ENCODE measurements around the gene MCC. TPM values are rescaled to one million over a fixed set of nuclear protein-coding genes. Genes with fewer than 3 reads are reported as not detected.

The MCC gene
- total RNA-seq, 4 donors from 2014 or later, result 57.7 to 91.5 (median 76.0) TPM

- TF ChIP-seq POLR2A (IDR thresholded peaks at IDR 0.05) (no peak), CTCF (IDR thresholded peaks at IDR 0.05) (no peak)
- H3K4me3 ChIP-seq (ENCODE audit: low read depth, poor library complexity, severe bottlenecking), result no peak overlapping the region
- no peak for DNase-seq (ENCODE audit: low spot score in 2 of 2)
- 80 to 84% methylated on average over 4 of the region's 4 CpGs for WGBS, 2 donors
- intact Hi-C loops (cut with DNase I; ENCODE audit: low total_unique reads), result no loop called here
Observed at GRCh38 chr5:113166261-113166660, 322.0 kb downstream of the MCC start.

GRCh38 chr5:113164021-113164420, 324.2 kb downstream of the MCC start:
- H3K4me3 ChIP-seq (ENCODE audit: low read depth, poor library complexity, severe bottlenecking), result no peak overlapping the region
- no peak for TF ChIP-seq POLR2A (IDR thresholded peaks at IDR 0.05)
- 83% methylated on average over 1 of the region's 1 CpG for WGBS, 2 donors
- no peak for DNase-seq (ENCODE audit: low spot score in 2 of 2)
- intact Hi-C loops (cut with DNase I; ENCODE audit: low total_unique reads), result no loop called here

GRCh38 chr5:113163328-113163727, 324.9 kb downstream of the MCC start:
- H3K4me3 ChIP-seq (ENCODE audit: low read depth, poor library complexity, severe bottlenecking), result no peak overlapping the region
- DNase-seq (ENCODE audit: low spot score in 2 of 2), result no peak
- TF ChIP-seq CTCF (IDR thresholded peaks at IDR 0.05), result no peak
- 86% methylated on average over 2 of the region's 2 CpGs for WGBS, 2 donors
- intact Hi-C loops (cut with DNase I; ENCODE audit: low total_unique reads), result no loop called here

- 33 to 42% methylated on average over 3 of the region's 3 CpGs for WGBS, 2 donors
- intact Hi-C loops (cut with DNase I; ENCODE audit: low total_unique reads), result no loop called here
- TF ChIP-seq CTCF (IDR thresholded peaks at IDR 0.05) (no peak), POLR2A (IDR thresholded peaks at IDR 0.05) (no peak)
- peak in 1 of 2 donors; percentile 32 for DNase-seq (ENCODE audit: low spot score in 2 of 2)
- H3K4me3 ChIP-seq (ENCODE audit: low read depth, poor library complexity, severe bottlenecking), result no peak overlapping the region
Observed at GRCh38 chr5:113162770-113163169, 325.5 kb downstream of the MCC start.

DNA sequence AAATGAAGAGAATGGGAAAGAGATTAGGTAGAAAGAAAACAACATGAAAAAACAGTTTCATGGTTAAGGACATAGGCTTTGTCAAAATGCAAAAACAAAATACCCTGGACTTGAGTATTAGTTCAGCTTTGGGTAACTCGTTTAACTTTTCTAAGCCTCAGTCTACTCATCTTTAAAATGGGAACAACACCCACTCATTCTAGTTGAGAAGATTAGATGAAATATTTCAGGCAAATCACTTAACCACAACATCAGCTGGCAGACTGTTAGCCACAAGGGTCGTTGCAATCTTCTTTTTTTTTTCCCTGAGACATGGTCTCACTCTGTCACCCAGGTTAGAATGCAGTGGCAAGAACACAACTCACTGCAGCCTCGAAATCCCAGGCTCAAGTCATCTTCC, 326.0 kb downstream of the MCC start:
- 63 to 69% methylated on average over 3 of the region's 3 CpGs for WGBS, 2 donors
- intact Hi-C loops (cut with DNase I; ENCODE audit: low total_unique reads), result no loop called here
- H3K4me3 ChIP-seq (ENCODE audit: low read depth, poor library complexity, severe bottlenecking), result no peak overlapping the region
- DNase-seq (ENCODE audit: low spot score in 2 of 2), result no peak
- TF ChIP-seq CTCF (IDR thresholded peaks at IDR 0.05) (no peak), POLR2A (IDR thresholded peaks at IDR 0.05) (no peak)

- TF ChIP-seq CTCF (IDR thresholded peaks at IDR 0.05) (no peak), POLR2A (IDR thresholded peaks at IDR 0.05) (no peak)
Observed at GRCh38 chr5:113161806-113162205, 326.4 kb downstream of the MCC start.

More at GRCh38 chr5:113161806-113162205, 326.4 kb downstream of the MCC start:
- WGBS, 2 donors, result 49 to 70% methylated on average over 6 of the region's 6 CpGs
- DNase-seq (ENCODE audit: low spot score in 2 of 2), result peak in 1 of 2 donors; percentile 43
- intact Hi-C loops (cut with DNase I; ENCODE audit: low total_unique reads), result no loop called here
- no peak overlapping the region for H3K4me3 ChIP-seq (ENCODE audit: low read depth, poor library complexity, severe bottlenecking)
